CD14-positive monocyte (primary cell): ENCODE results near the gene GALNT17. TPM values are rescaled to one million over a fixed set of nuclear protein-coding genes. Genes with fewer than 3 reads are reported as not detected.

ENCODE experiments used
- DNase-seq, 3 donors: peaks; one replicate each; pipeline ENCODE4 v3.0.0-alpha.2; 2011 to 2022
- H2AFZ ChIP-seq: 2 replicates; pipeline ENCODE4 v1.6.0; 2012; ENCODE audit warnings: mild to moderate bottlenecking, low read depth, low read length, inconsistent platforms; ENCODE audit not compliant: insufficient read depth, poor library complexity, severe bottlenecking
- H3K27ac ChIP-seq, 2 donors: 1 replicate in 1 of 2; 2 replicates in 1 of 2; pipeline ENCODE4 v1.5.1; 2012 to 2013; ENCODE audit warnings: low read length in 2 of 2, control low read depth in 1 of 2, inconsistent platforms in 1 of 2, low read depth in 1 of 2, mild to moderate bottlenecking in 1 of 2
- H3K27me3 ChIP-seq, 2 donors: one replicate each; pipeline versions ENCODE4 v1.6.0 to v1.6.1; 2011 to 2013; ENCODE audit warnings: low read length in 2 of 2; ENCODE audit not compliant: control insufficient read depth in 2 of 2, insufficient read depth in 2 of 2
- H3K36me3 ChIP-seq, 2 donors: replicated peaks in 1 of 2; 1 replicate in 1 of 2; 2 replicates in 1 of 2; pipeline versions ENCODE4 v1.5.1 to v1.6.1; 2012 to 2013; ENCODE audit warnings: low read length in 2 of 2, control low read depth in 1 of 2, inconsistent platforms in 1 of 2, mild to moderate bottlenecking in 1 of 2; ENCODE audit not compliant: insufficient read depth in 2 of 2, control insufficient read depth in 1 of 2
- H3K4me1 ChIP-seq, 2 donors: 1 replicate in 1 of 2; 2 replicates in 1 of 2; pipeline versions ENCODE4 v1.5.1 to v1.6.1; 2012 to 2013; ENCODE audit warnings: low read length in 2 of 2, control low read depth in 1 of 2, inconsistent platforms in 1 of 2, mild to moderate bottlenecking in 1 of 2, moderate library complexity in 1 of 2; ENCODE audit not compliant: insufficient read depth in 2 of 2, control insufficient read depth in 1 of 2
- H3K4me2 ChIP-seq: replicated peaks from 2 replicates; pipeline ENCODE3; 2012; ENCODE audit warnings: low read length, moderate library complexity, mild to moderate bottlenecking; ENCODE audit not compliant: poor library complexity, severe bottlenecking; ENCODE audit errors: extremely low read depth
- H3K4me3 ChIP-seq, 3 experiments: fragments of 200-600 bp in 1 of 3; sonication (generic) in 1 of 3; replicated peaks in 1 of 3; 1 replicate in 2 of 3; 2 replicates in 1 of 3; pipeline ENCODE4 v1.5.1; 2011 to 2013; ENCODE audit warnings: low read length in 3 of 3, mild to moderate bottlenecking in 3 of 3, control low read depth in 2 of 3, low read depth in 2 of 3, inconsistent platforms in 1 of 3, moderate library complexity in 1 of 3
- H3K79me2 ChIP-seq: 2 replicates; pipeline ENCODE4 v1.6.0; 2012; ENCODE audit warnings: mild to moderate bottlenecking, control low read depth, inconsistent platforms, low read length, moderate library complexity; ENCODE audit not compliant: insufficient read depth
- H3K9ac ChIP-seq: 2 replicates; pipeline ENCODE4 v1.6.0; 2017; ENCODE audit warnings: low read length, mild to moderate bottlenecking; ENCODE audit not compliant: insufficient read depth, poor library complexity, severe bottlenecking
- H3K9me3 ChIP-seq, 2 donors: replicated peaks in 1 of 2; 1 replicate in 1 of 2; 2 replicates in 1 of 2; pipeline versions ENCODE4 v1.5.1 to v1.6.1; 2012 to 2013; ENCODE audit warnings: low read length in 2 of 2, control low read depth in 1 of 2; ENCODE audit not compliant: control insufficient read depth in 1 of 2, insufficient read depth in 1 of 2
- H4K20me1 ChIP-seq: 2 replicates; pipeline ENCODE4 v1.6.0; 2012; ENCODE audit warnings: mild to moderate bottlenecking, low read length, control low read depth, moderate library complexity; ENCODE audit not compliant: insufficient read depth
- H3K27ac Mint-ChIP-seq, 7 donors: one replicate each; pipeline ENCODE4 v1.8.0; 2020; ENCODE audit warnings: mild to moderate bottlenecking in 7 of 7, mixed read lengths in 7 of 7, moderate library complexity in 6 of 7, inconsistent platforms in 2 of 7
- H3K27me3 Mint-ChIP-seq, 3 donors: one replicate each; pipeline ENCODE4 v1.8.0; 2021 to 2022; ENCODE audit warnings: low read depth in 3 of 3, mild to moderate bottlenecking in 3 of 3, mixed read lengths in 3 of 3, moderate library complexity in 3 of 3, inconsistent platforms in 1 of 3
- H3K36me3 Mint-ChIP-seq, 2 donors: one replicate each; pipeline ENCODE4 v1.8.0; 2020; ENCODE audit warnings: mixed read lengths in 2 of 2, inconsistent platforms in 1 of 2, mild to moderate bottlenecking in 1 of 2
- H3K4me1 Mint-ChIP-seq: one replicate; pipeline ENCODE4 v1.8.0; 2020; ENCODE audit warnings: mild to moderate bottlenecking, mixed read lengths
- H3K4me3 Mint-ChIP-seq, 2 donors: one replicate each; pipeline ENCODE4 v1.8.0; 2020; ENCODE audit warnings: mild to moderate bottlenecking in 2 of 2, mixed read lengths in 2 of 2, moderate library complexity in 1 of 2
- H3K9me3 Mint-ChIP-seq, 7 donors: one replicate each; pipeline ENCODE4 v1.8.0; 2020 to 2022; ENCODE audit warnings: mixed read lengths in 7 of 7, mild to moderate bottlenecking in 6 of 7, moderate library complexity in 6 of 7, inconsistent platforms in 2 of 7
- WGBS: methylation state at CpG from one replicate; pipeline ENCODE4 v1.1.5; 2013; ENCODE audit warnings: missing lambda C conversion rate; ENCODE audit not compliant: insufficient coverage; 5-methylcytosine and 5-hydroxymethylcytosine counted together
- intact Hi-C, 2 donors: fragments of 100-400 bp; cut with micrococcal nuclease; formaldehyde crosslinking; loops; one replicate each; pipeline versions ENCODE4 v1.15.0 to v1.15.1; 2023
- polyA plus RNA-seq, 3 donors: library from polyadenylated mRNA; depleted of rRNA in 1 of 3; unstranded in 2 of 3; stranded (reverse) in 1 of 3; fragments of 300-500 nt in 2 of 3; fragments of >200 nt in 1 of 3; fragmentation: Illumina TruSeq in 2 of 3; gene quantifications; 1 replicate in 2 of 3; 2 replicates in 1 of 3; pipeline ENCODE4 v1.2.3, GENCODE V29; 2012 to 2021
- TF ChIP-seq, protein P1 (sequence below): fragments of 200-600 bp; IDR thresholded peaks from one replicate; pipeline ENCODE4 v1.8.0; 2022; ENCODE audit warnings: antibody characterized with exemption, mild to moderate bottlenecking

The GALNT17 gene
- polyA plus RNA-seq, 3 donors = not detected

DNA sequence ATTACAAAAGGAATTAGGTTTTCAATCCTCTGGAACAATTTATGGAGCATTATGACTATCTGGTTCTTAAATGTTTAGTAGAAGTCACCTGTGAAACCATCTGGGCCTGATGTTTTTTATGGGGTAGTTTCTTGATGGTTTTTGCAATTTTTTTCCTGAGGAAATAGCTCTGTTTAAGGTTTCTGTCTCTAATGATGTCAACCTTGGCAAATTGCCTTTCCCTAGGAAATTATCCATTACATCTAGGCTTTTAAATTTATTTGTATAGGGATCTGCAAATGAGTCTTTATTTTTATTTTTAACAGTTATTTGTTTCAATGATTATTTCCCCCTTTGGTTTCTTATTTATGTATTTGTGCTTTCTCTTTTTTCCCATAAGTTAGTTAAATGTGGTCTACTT is 222.8 kb downstream of the GALNT17 start:
- Histone ChIP-seq H3K79me2 (no peaks in the 10 kb centered on the region), H3K4me1 (no peaks in the 10 kb centered on the region), H3K4me2 (no peak overlapping the region), H3K36me3 (no peaks in the 10 kb centered on the region), H4K20me1 (no peaks in the 10 kb centered on the region), H3K9me3 (peaks cover 29 to 38% of the 10 kb centered on the region in 2 donors), H3K27ac (no peak overlapping the region), H3K27me3 (no peaks in the 10 kb centered on the region), H3K9ac (no peak overlapping the region), H2AFZ (no peak overlapping the region), H3K4me3 (no peak overlapping the region)
- Mint-ChIP-seq H3K4me3 (no peak overlapping the region), H3K27ac (no peak overlapping the region), H3K27me3 (peaks cover 0 to 1% (median 0%) of the 10 kb centered on the region in 3 donors), H3K4me1 (no peaks in the 10 kb centered on the region), H3K36me3 (no peaks in the 10 kb centered on the region), H3K9me3 (peaks cover 15 to 45% (median 28%) of the 10 kb centered on the region in 7 donors)
- no peak for DNase-seq
- TF ChIP-seq, protein P1, sequence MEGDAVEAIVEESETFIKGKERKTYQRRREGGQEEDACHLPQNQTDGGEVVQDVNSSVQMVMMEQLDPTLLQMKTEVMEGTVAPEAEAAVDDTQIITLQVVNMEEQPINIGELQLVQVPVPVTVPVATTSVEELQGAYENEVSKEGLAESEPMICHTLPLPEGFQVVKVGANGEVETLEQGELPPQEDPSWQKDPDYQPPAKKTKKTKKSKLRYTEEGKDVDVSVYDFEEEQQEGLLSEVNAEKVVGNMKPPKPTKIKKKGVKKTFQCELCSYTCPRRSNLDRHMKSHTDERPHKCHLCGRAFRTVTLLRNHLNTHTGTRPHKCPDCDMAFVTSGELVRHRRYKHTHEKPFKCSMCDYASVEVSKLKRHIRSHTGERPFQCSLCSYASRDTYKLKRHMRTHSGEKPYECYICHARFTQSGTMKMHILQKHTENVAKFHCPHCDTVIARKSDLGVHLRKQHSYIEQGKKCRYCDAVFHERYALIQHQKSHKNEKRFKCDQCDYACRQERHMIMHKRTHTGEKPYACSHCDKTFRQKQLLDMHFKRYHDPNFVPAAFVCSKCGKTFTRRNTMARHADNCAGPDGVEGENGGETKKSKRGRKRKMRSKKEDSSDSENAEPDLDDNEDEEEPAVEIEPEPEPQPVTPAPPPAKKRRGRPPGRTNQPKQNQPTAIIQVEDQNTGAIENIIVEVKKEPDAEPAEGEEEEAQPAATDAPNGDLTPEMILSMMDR = no peak
- intact Hi-C loops = no loop called here

DNA sequence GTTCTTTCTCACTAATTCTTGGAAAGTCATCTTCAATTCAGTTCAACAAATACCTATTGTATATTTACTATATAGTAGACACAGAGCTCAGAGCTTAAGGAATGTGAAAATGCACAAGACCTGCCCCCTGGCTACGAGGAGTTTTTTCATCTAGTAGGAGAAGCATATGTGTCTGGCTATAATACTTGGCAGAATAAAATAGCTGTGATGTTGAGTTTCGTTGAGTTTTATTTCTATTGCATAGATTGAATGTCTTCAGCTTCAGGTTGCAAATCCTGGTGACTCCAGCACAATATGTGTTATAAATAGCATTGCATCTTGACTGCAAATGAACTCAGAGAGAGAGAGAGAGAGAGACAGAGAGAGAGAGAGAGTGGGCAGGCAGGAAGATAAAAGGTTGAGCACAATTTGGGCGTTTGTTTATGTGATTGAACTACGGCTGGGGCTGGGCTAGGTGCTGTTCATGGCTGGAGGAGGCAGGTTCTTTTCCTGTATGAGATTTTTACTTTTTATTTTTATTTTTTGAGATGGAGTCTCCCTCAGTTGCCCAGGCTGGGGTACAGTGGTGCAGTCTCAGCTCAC is 229.6 kb downstream of the GALNT17 start:
- no peaks in the 10 kb centered on the region for H4K20me1 ChIP-seq
- no peaks in the 10 kb centered on the region for H3K36me3 ChIP-seq
- TF ChIP-seq, protein P1 = no peak
- peaks cover 42 to 45% of the 10 kb centered on the region in 2 donors for H3K9me3 ChIP-seq
- H3K9ac ChIP-seq = no peak overlapping the region
- Mint-ChIP-seq H3K9me3 (peaks cover 16 to 59% (median 31%) of the 10 kb centered on the region in 7 donors), H3K4me1 (no peaks in the 10 kb centered on the region), H3K36me3 (no peaks in the 10 kb centered on the region), H3K4me3 (no peak overlapping the region), H3K27me3 (no peaks in the 10 kb centered on the region), H3K27ac (no peak overlapping the region)
- WGBS = 89% methylated on average over 3 of the region's 4 CpGs
- no peak overlapping the region for H3K4me2 ChIP-seq
- H3K27ac ChIP-seq = no peak overlapping the region
- no peak overlapping the region for H2AFZ ChIP-seq
- intact Hi-C loops = no loop called here
- no peak overlapping the region for H3K4me3 ChIP-seq
- H3K4me1 ChIP-seq = no peaks in the 10 kb centered on the region
- no peaks in the 10 kb centered on the region for H3K27me3 ChIP-seq
- DNase-seq = no peak
- H3K79me2 ChIP-seq = no peaks in the 10 kb centered on the region
